ENCODE measurements around the gene SULT1E1.

GRCh38 chr4:69843301-69843700 is 16.6 kb downstream of the SULT1E1 start:
- no peak for TF ChIP-seq CTCF (IDR thresholded peaks at IDR 0.05)
- no peak for TF ChIP-seq POLR2A (IDR thresholded peaks at IDR 0.05)
- no peak for TF ChIP-seq POLR2AphosphoS5 (IDR thresholded peaks at IDR 0.05)

Measured in transverse colon (tissue), 4 donors.